HEK293 (cell line): Measurements from ENCODE around the gene SANBR.

ENCODE experiments used
- CTCF ChIA-PET: fragments of 350-600 bp; formaldehyde crosslinking; extraction: SDS; loops from one replicate; lab custom pipeline; 2021; ENCODE audit warnings: antibody characterized with exemption; lab: Yijun Ruan, JAX
- POLR2A ChIA-PET: fragments of 300-600 bp; formaldehyde crosslinking; extraction: SDS; loops from one replicate; lab custom pipeline; 2020; ENCODE audit warnings: antibody characterized with exemption, inconsistent platforms; lab: Yijun Ruan, JAX
- H3K27ac ChIP-seq: fragments of 200-500 bp; sonication (Bioruptor generic); 2 replicates; pipeline ENCODE4 v1.5.1; 2014; ENCODE audit warnings: low read depth, low read length, control low read depth, inconsistent platforms; ENCODE audit errors: extremely low read depth
- H3K36me3 ChIP-seq, 2 experiments: fragments of 200-500 bp in 1 of 2; sonication (Bioruptor generic) in 1 of 2; 1 replicate in 1 of 2; 2 replicates in 1 of 2; pipeline ENCODE4 v1.5.1; 2014 to 2017; ENCODE audit warnings: inconsistent platforms in 2 of 2, low read length in 2 of 2; ENCODE audit not compliant: control insufficient read depth in 2 of 2, insufficient read depth in 1 of 2
- H3K4me1 ChIP-seq: fragments of 200-500 bp; sonication (Bioruptor generic); 2 replicates; pipeline ENCODE4 v1.5.1; 2014; ENCODE audit warnings: mild to moderate bottlenecking, low read length, inconsistent platforms; ENCODE audit not compliant: control insufficient read depth, insufficient read depth
- H3K4me3 ChIP-seq: 2 replicates; pipeline ENCODE4 v1.5.1; 2011; ENCODE audit warnings: low read depth, mild to moderate bottlenecking, control low read depth, low read length, moderate library complexity
- H3K9me3 ChIP-seq: fragments of 200-500 bp; sonication (Bioruptor generic); 2 replicates; pipeline ENCODE4 v1.5.1; 2014; ENCODE audit warnings: low read depth, low read length, inconsistent platforms; ENCODE audit not compliant: control insufficient read depth, insufficient read depth
- SETDB1 ChIP-seq: IDR thresholded peaks from one replicate; pipeline ENCODE4 v1.6.1; 2017; ENCODE audit warnings: mild to moderate bottlenecking, low read length, moderate library complexity, mixed read lengths; ENCODE audit not compliant: insufficient read length
- ZNF114 ChIP-seq: fragments of 450-650 bp; formaldehyde crosslinking; IDR thresholded peaks from 2 replicates; pipeline ENCODE4 v1.5.0; 2017; ENCODE audit warnings: missing biosample characterization, missing genetic modification characterization
- ZNF146 ChIP-seq: fragments of 450-650 bp; formaldehyde crosslinking; IDR thresholded peaks from 2 replicates; pipeline ENCODE4 v1.5.1; 2016; ENCODE audit warnings: missing biosample characterization, missing genetic modification characterization
- ZNF510 ChIP-seq: fragments of 450-650 bp; formaldehyde crosslinking; IDR thresholded peaks from 2 replicates; pipeline ENCODE4 v1.5.1; 2018; ENCODE audit warnings: mild to moderate bottlenecking, missing genetic modification characterization, missing biosample characterization; ENCODE audit not compliant: insufficient replicate concordance
- ZSCAN16 ChIP-seq: fragments of 450-650 bp; formaldehyde crosslinking; IDR thresholded peaks from 2 replicates; pipeline ENCODE4 v1.5.1; 2016; ENCODE audit warnings: missing biosample characterization, missing genetic modification characterization
- TF ChIP-seq, protein P1 (sequence below): fragments of 450-650 bp; formaldehyde crosslinking; conservative IDR thresholded peaks from 2 replicates; pipeline ENCODE4 v1.5.1; 2016; ENCODE audit warnings: low read depth, missing biosample characterization, missing genetic modification characterization
- TF ChIP-seq, protein P2 (sequence below): fragments of 450-650 bp; IDR thresholded peaks from 2 replicates; pipeline ENCODE4 v1.5.1; 2018; ENCODE audit warnings: missing biosample characterization, missing genetic modification characterization

The SANBR gene

DNA sequence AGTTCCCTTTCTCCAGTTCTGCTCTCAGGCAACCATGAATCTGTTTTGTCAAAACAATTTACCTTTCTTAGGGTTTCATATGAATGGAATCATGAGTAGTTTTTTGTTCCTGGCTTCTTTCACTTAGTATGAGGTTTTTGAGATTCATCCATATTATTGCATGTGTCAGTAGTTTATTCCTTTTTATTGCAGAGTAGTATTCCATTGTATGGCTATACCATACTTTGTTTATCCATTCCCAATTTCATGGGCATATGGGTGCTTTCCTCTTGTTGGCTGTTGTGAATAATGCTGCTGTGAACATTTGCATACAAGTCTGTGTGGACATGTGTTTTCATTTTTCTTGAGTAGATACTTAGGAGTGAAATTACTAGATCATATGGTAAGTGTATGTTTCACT is 46.0 kb downstream of the SANBR start:
- Histone ChIP-seq H3K4me1 (no peaks in the 10 kb centered on the region), H3K27ac (no peak overlapping the region), H3K4me3 (no peak overlapping the region), H3K9me3 (no peaks in the 10 kb centered on the region)
- POLR2A ChIA-PET, result no interaction called here
- TF ChIP-seq, protein P1, sequence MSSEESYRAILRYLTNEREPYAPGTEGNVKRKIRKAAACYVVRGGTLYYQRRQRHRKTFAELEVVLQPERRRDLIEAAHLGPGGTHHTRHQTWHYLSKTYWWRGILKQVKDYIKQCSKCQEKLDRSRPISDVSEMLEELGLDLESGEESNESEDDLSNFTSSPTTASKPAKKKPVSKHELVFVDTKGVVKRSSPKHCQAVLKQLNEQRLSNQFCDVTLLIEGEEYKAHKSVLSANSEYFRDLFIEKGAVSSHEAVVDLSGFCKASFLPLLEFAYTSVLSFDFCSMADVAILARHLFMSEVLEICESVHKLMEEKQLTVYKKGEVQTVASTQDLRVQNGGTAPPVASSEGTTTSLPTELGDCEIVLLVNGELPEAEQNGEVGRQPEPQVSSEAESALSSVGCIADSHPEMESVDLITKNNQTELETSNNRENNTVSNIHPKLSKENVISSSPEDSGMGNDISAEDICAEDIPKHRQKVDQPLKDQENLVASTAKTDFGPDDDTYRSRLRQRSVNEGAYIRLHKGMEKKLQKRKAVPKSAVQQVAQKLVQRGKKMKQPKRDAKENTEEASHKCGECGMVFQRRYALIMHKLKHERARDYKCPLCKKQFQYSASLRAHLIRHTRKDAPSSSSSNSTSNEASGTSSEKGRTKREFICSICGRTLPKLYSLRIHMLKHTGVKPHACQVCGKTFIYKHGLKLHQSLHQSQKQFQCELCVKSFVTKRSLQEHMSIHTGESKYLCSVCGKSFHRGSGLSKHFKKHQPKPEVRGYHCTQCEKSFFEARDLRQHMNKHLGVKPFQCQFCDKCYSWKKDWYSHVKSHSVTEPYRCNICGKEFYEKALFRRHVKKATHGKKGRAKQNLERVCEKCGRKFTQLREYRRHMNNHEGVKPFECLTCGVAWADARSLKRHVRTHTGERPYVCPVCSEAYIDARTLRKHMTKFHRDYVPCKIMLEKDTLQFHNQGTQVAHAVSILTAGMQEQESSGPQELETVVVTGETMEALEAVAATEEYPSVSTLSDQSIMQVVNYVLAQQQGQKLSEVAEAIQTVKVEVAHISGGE (tag by site-specific recombination), result no peak
- TF ChIP-seq ZNF146 (tag by site-specific recombination), result peak; percentile 64
- TF ChIP-seq, protein P2, sequence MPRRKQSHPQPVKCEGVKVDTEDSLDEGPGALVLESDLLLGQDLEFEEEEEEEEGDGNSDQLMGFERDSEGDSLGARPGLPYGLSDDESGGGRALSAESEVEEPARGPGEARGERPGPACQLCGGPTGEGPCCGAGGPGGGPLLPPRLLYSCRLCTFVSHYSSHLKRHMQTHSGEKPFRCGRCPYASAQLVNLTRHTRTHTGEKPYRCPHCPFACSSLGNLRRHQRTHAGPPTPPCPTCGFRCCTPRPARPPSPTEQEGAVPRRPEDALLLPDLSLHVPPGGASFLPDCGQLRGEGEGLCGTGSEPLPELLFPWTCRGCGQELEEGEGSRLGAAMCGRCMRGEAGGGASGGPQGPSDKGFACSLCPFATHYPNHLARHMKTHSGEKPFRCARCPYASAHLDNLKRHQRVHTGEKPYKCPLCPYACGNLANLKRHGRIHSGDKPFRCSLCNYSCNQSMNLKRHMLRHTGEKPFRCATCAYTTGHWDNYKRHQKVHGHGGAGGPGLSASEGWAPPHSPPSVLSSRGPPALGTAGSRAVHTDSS (tag by site-specific recombination), result no peak
- TF ChIP-seq, all 188 proteins: peak for 1
- CTCF ChIA-PET, result interaction anchor here (0.6 kb wide), 1 partner anchor 295 kb away, joined by 5 read pairs; no protein-coding TSS in a partner anchor
- peaks cover 12 to 51% of the 10 kb centered on the region in 2 experiments; a peak in 2 of 3 replicates for H3K36me3 ChIP-seq

- no peak overlapping the region for H3K4me3 ChIP-seq
- ChIA-PET CTCF (no interaction called here), POLR2A (no interaction called here)
- no peaks in the 10 kb centered on the region for H3K9me3 ChIP-seq
- TF ChIP-seq ZSCAN16 (tag by site-specific recombination) (no peak), ZNF114 (tag by site-specific recombination) (no peak), SETDB1 (peak; percentile 30), ZNF510 (tag by site-specific recombination) (no peak)
- H3K36me3 ChIP-seq, result peaks cover 19 to 68% of the 10 kb centered on the region in 2 experiments
- H3K4me1 ChIP-seq, result peaks cover 5% of the 10 kb centered on the region; the same call in 1 of the 2 replicates
- H3K27ac ChIP-seq, result no peak overlapping the region
Measured at GRCh38 chr2:61114147-61114546, 48.5 kb downstream of the SANBR start.
